Lung (tissue), 12 donors: Measurements from ENCODE around the gene PEX5L. TPM values are rescaled to one million over a fixed set of nuclear protein-coding genes. Genes with fewer than 3 reads are reported as not detected.

Source experiments
- ATAC-seq: fragments of 200-7000 bp; cut with Tn5 transposase; one replicate; pipeline ENCODE4 v1.9.1; 2020; ENCODE audit warnings: moderate number of reproducible peaks; ENCODE audit not compliant: insufficient read depth, low FRiP score
- DNase-seq, 3 donors: peaks; one replicate each; pipeline ENCODE4 v3.0.0-alpha.2; 2013 to 2017
- H3K27ac ChIP-seq, 2 donors: one replicate each; pipeline ENCODE4 v1.5.1; 2013; ENCODE audit warnings: mild to moderate bottlenecking in 2 of 2, moderate library complexity in 2 of 2, control low read depth in 1 of 2, inconsistent platforms in 1 of 2, low read depth in 1 of 2, low read length in 1 of 2
- H3K27me3 ChIP-seq, 3 donors: one replicate each; pipeline ENCODE4 v1.5.1; 2013; ENCODE audit warnings: low read length in 2 of 3; ENCODE audit not compliant: control insufficient read depth in 3 of 3, insufficient read depth in 3 of 3
- H3K36me3 ChIP-seq, 4 donors: one replicate each; pipeline ENCODE4 v1.5.1; 2013; ENCODE audit warnings: low read length in 4 of 4, mild to moderate bottlenecking in 1 of 4, moderate library complexity in 1 of 4; ENCODE audit not compliant: control insufficient read depth in 4 of 4, insufficient read depth in 4 of 4
- H3K4me1 ChIP-seq, 5 donors: one replicate each; pipeline ENCODE4 v1.5.1; 2013; ENCODE audit warnings: low read length in 5 of 5, mild to moderate bottlenecking in 2 of 5, moderate library complexity in 1 of 5; ENCODE audit not compliant: control insufficient read depth in 5 of 5, insufficient read depth in 5 of 5
- H3K4me3 ChIP-seq: one replicate; pipeline ENCODE4 v1.5.1; 2013; ENCODE audit warnings: mild to moderate bottlenecking, control low read depth, moderate library complexity
- H3K9ac ChIP-seq, 2 donors: one replicate each; pipeline ENCODE4 v1.5.1; 2013; ENCODE audit warnings: low read length in 2 of 2, control low read depth in 1 of 2; ENCODE audit not compliant: insufficient read depth in 1 of 2
- H3K9me3 ChIP-seq, 4 donors: one replicate each; pipeline ENCODE4 v1.5.1; 2013; ENCODE audit warnings: low read length in 3 of 4, mild to moderate bottlenecking in 1 of 4, moderate library complexity in 1 of 4; ENCODE audit not compliant: control insufficient read depth in 4 of 4, insufficient read depth in 3 of 4
- WGBS, 2 donors: extraction: QIAGEN DNeasy Blood & Tissue Kit; methylation state at CpG; one replicate each; pipeline ENCODE4 v1.1.7; 2013; 5-methylcytosine and 5-hydroxymethylcytosine counted together
- polyA plus RNA-seq, 2 donors: library from polyadenylated mRNA; stranded (reverse); fragments of 200-250 nt; gene quantifications; one replicate each; pipeline ENCODE4 v1.2.1, GENCODE V29; 2013
- total RNA-seq, 2 donors: library from RNA; depleted of rRNA in 1 of 2; stranded (reverse); fragments of >200 nt in 1 of 2; gene quantifications; one replicate each; pipeline ENCODE4 v1.2.1, GENCODE V29; 2014 to 2021
- TF ChIP-seq, protein P1 (sequence below): IDR thresholded peaks from 2 replicates; pipeline ENCODE4 v1.5.1; 2012; ENCODE audit warnings: mild to moderate bottlenecking; ENCODE audit errors: control extremely low read depth, extremely low read depth
- donor health status: control.
- donor health status: control.
- donor health status: Bipolar disorder and iron deficiency.
- donor health status: healthy.
- donor health status: DM: yes; HTN: yes; CAD: no.

The PEX5L gene
- total and polyA plus RNA-seq, 4 donors, result 0.02 to 0.80 (median 0.09) TPM

DNA sequence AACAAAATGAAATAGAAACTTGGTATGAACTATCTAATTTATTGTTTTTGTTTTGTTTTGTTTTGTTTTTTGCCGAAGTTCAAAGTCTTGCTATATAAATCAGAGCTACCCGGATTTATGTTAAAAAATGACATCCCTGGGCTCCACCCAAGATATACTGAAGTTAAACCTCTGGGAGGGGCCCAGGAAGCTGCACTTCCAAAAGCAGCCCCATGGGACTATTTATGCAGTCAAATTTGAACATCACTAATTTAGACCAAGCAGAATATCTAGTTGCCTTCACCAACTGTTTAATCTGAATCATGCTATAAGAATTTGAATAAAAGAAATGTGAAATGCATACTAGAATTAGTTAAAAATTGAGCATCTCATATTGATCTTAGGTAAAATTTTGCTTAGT is 32.2 kb downstream of the PEX5L start:
- ATAC-seq, result no peak
- Histone ChIP-seq H3K27ac (no peak overlapping the region), H3K27me3 (no peaks in the 10 kb centered on the region), H3K9me3 (peaks cover 0 to 8% (median 0%) of the 10 kb centered on the region in 4 donors), H3K36me3 (no peaks in the 10 kb centered on the region), H3K4me1 (no peaks in the 10 kb centered on the region), H3K9ac (no peak overlapping the region), H3K4me3 (no peak overlapping the region)
- WGBS, 2 donors, result 86 to 88% methylated on average over 2 of the region's 2 CpGs
- no peak for DNase-seq
- TF ChIP-seq, protein P1, sequence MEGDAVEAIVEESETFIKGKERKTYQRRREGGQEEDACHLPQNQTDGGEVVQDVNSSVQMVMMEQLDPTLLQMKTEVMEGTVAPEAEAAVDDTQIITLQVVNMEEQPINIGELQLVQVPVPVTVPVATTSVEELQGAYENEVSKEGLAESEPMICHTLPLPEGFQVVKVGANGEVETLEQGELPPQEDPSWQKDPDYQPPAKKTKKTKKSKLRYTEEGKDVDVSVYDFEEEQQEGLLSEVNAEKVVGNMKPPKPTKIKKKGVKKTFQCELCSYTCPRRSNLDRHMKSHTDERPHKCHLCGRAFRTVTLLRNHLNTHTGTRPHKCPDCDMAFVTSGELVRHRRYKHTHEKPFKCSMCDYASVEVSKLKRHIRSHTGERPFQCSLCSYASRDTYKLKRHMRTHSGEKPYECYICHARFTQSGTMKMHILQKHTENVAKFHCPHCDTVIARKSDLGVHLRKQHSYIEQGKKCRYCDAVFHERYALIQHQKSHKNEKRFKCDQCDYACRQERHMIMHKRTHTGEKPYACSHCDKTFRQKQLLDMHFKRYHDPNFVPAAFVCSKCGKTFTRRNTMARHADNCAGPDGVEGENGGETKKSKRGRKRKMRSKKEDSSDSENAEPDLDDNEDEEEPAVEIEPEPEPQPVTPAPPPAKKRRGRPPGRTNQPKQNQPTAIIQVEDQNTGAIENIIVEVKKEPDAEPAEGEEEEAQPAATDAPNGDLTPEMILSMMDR, result no peak

DNA sequence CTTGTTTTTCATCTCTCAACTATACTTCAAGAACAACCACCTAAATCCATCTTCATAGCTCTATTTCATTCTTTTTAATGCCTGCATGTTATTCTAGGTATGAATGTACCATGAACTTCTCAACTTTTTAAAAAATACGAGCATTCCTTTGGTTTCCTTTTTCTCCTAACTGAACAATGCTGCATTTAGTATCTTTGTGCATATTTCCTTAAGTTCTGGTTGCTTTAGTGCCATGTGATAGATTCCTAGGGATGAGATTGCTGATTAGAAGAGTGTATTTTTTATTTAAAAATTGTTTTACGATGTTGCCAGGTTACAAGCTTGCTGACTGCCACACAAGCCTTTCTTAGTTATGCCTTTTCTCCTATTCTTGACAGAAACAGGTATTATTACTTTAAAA is 34.7 kb downstream of the PEX5L start:
- Histone ChIP-seq H3K27me3 (no peaks in the 10 kb centered on the region), H3K4me1 (no peaks in the 10 kb centered on the region), H3K9ac (no peak overlapping the region), H3K27ac (no peak overlapping the region), H3K9me3 (peaks cover 0 to 2% (median 0%) of the 10 kb centered on the region in 4 donors), H3K36me3 (no peaks in the 10 kb centered on the region), H3K4me3 (no peak overlapping the region)
- DNase-seq (no peak), ATAC-seq (no peak)
- 78 to 87% methylated on average over 2 of the region's 2 CpGs for WGBS, 2 donors
- TF ChIP-seq, protein P1, result no peak

DNA sequence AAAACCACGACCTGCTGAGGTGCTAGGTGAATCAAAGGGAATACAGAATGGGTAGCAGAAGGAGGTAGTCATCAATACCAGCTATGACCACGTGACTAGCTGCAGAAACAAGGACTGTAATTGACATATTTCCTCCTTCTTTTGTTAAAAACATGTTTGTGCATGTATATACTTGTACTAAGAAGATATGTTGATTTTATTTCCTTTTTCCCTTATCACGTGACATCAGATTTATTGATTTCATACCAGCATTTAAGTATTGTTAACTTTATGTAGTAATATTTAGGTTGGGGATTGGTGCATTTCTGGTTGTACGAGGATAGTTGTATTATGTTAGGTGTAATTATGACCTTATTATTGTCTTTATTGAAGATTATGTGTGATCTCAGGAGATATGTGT is 36.2 kb downstream of the PEX5L start:
- ATAC-seq (no peak), DNase-seq (no peak)
- H3K27me3 ChIP-seq, result no peaks in the 10 kb centered on the region
- H3K9ac ChIP-seq, result no peak overlapping the region
- no peak overlapping the region for H3K27ac ChIP-seq
- H3K9me3 ChIP-seq, result peaks cover 0 to 2% (median 0%) of the 10 kb centered on the region in 4 donors
- no peaks in the 10 kb centered on the region for H3K4me1 ChIP-seq
- no peaks in the 10 kb centered on the region for H3K36me3 ChIP-seq
- 68 to 82% methylated on average over 4 of the region's 4 CpGs for WGBS, 2 donors
- TF ChIP-seq, protein P1, result no peak
- no peak overlapping the region for H3K4me3 ChIP-seq

DNA sequence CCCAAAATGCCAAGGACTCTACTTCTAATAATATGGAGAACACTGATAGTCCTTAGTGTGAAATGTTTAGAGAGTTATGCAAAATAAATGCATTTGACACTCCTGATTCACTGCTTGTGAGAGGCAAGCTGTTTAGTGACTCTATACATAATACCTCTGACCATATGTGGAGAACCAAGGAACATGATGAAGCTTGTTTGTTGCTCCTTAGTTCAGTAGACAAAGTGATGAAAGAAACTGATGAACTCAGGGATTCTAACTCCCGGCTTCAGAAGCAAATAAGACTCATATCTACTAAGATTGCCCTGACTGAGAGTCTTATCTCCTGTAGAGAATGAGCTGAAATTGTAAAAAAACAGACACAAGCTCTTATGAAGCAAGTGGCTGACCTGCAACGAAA is 41.3 kb downstream of the PEX5L start:
- Histone ChIP-seq H3K27ac (no peak overlapping the region), H3K36me3 (no peaks in the 10 kb centered on the region), H3K9ac (no peak overlapping the region), H3K4me1 (no peaks in the 10 kb centered on the region), H3K4me3 (no peak overlapping the region), H3K9me3 (peaks cover 0 to 2% (median 0%) of the 10 kb centered on the region in 4 donors), H3K27me3 (no peaks in the 10 kb centered on the region)
- TF ChIP-seq, protein P1, result no peak
- ATAC-seq (no peak), DNase-seq (no peak)
- 67 to 75% methylated on average over 2 of the region's 2 CpGs for WGBS, 2 donors
